IPS-NIHi7 (cell line): ENCODE measurements around the gene POLG.
A peak's percentile ranks its signal among the peaks of the same experiment; 100 is the strongest.

Source experiments
- DNase-seq: peaks from one replicate; pipeline ENCODE4 v3.0.0; 2012; ENCODE audit warnings: mixed read lengths; ENCODE audit errors: extremely low spot score

The POLG gene

GRCh38 chr15:89370120-89370977, 35.7 kb upstream of the POLG start:
- peak; percentile 74 for DNase-seq

GRCh38 chr15:89369341-89369947, 34.8 kb upstream of the POLG start:
- DNase-seq: no peak

- peak; percentile 42 for DNase-seq
Observed at GRCh38 chr15:89368566-89369223, 34.1 kb upstream of the POLG start.

- peak; percentile 83 for DNase-seq
Observed at GRCh38 chr15:89367485-89368451, 33.1 kb upstream of the POLG start.

- no peak for DNase-seq
Observed at GRCh38 chr15:89366656-89367393, 32.2 kb upstream of the POLG start.

- DNase-seq: no peak
Observed at GRCh38 chr15:89365462-89366065, 30.9 kb upstream of the POLG start.

GRCh38 chr15:89364741-89365450, 30.3 kb upstream of the POLG start:
- DNase-seq: no peak

- DNase-seq: no peak
Observed at GRCh38 chr15:89364341-89364740, 29.7 kb upstream of the POLG start.

- DNase-seq: no peak
Observed at GRCh38 chr15:89363770-89364169, 29.1 kb upstream of the POLG start.

- DNase-seq: no peak
Observed at GRCh38 chr15:89363133-89363532, 28.5 kb upstream of the POLG start.

GRCh38 chr15:89362203-89363101, 27.8 kb upstream of the POLG start:
- no peak for DNase-seq

- DNase-seq: peak; percentile 91
Observed at GRCh38 chr15:89361451-89362202, 27.0 kb upstream of the POLG start.

- DNase-seq: peak; percentile 47
Observed at GRCh38 chr15:89360294-89360971, 25.8 kb upstream of the POLG start.

- DNase-seq: no peak
Observed at GRCh38 chr15:89359471-89360293, 25.1 kb upstream of the POLG start.

GRCh38 chr15:89358755-89359439, 24.3 kb upstream of the POLG start:
- DNase-seq: peak; percentile 87

GRCh38 chr15:89358435-89358754, 23.8 kb upstream of the POLG start:
- peak; percentile 89 for DNase-seq
